Right lobe of liver (tissue), 4 donors: ENCODE results near the gene UVRAG.

Source experiments
- POLR2A ChIP-seq: fragments of 450-650 bp; IDR thresholded peaks from one replicate; pipeline ENCODE4 v1.6.1; 2017; ENCODE audit warnings: antibody characterized with exemption, mild to moderate bottlenecking
- TF ChIP-seq, protein P1 (sequence below), 4 donors: fragments of 200-600 bp in 3 of 4; fragments of 450-650 bp in 1 of 4; IDR thresholded peaks; one replicate each; pipeline versions ENCODE4 v1.5.1 to v1.8.0; 2016 to 2022; ENCODE audit warnings: antibody characterized with exemption in 4 of 4, mild to moderate bottlenecking in 2 of 4
- donor health status: DM: no; HTN: no; CAD: no.
- donor health status: DM: no; HTN: no; CAD: no.
- donor health status: DM: no; HTN: yes; CAD: no.

DNA sequence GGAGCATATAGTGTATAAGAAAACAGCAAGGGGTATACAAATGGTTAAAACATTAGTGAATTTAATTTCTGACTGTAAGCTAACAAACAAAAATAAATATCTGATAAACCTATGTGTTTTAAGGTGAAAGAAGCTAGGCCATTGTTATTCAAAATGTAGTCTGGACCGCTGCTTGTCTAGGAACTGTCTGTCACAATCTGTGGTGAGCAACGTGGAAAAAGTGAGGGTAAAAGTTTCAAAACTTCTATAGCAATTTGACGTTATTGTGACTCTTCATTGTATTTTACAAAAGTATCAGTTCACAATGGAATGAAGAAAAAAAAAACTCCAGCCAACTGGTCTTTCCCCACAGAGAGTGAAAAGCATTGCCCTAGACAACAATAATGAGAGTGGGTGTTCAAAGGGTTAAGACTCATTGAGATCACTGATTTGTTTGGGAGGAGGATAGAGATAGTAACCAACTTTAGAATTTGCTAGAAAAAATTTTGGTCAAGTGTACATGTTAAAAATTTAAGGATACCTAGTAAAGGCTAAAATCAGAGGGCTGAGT, 79.1 kb downstream of the UVRAG start:
- TF ChIP-seq POLR2A = no peak
- TF ChIP-seq, protein P1, sequence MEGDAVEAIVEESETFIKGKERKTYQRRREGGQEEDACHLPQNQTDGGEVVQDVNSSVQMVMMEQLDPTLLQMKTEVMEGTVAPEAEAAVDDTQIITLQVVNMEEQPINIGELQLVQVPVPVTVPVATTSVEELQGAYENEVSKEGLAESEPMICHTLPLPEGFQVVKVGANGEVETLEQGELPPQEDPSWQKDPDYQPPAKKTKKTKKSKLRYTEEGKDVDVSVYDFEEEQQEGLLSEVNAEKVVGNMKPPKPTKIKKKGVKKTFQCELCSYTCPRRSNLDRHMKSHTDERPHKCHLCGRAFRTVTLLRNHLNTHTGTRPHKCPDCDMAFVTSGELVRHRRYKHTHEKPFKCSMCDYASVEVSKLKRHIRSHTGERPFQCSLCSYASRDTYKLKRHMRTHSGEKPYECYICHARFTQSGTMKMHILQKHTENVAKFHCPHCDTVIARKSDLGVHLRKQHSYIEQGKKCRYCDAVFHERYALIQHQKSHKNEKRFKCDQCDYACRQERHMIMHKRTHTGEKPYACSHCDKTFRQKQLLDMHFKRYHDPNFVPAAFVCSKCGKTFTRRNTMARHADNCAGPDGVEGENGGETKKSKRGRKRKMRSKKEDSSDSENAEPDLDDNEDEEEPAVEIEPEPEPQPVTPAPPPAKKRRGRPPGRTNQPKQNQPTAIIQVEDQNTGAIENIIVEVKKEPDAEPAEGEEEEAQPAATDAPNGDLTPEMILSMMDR (IDR thresholded peaks at IDR 0.05) = no peak
